GM12892 (cell line): ENCODE data around the gene GNAI3.

Source experiments
- DNase-seq: peaks from one replicate; pipeline ENCODE4 v3.0.0; 2011; ENCODE audit not compliant: insufficient read length
- FAIRE-seq: peaks from 2 replicates; lab custom pipeline; 2011; peaks lifted over from hg19 to GRCh38; lab: Jason Lieb, UNC
- POLR2A ChIP-seq: IDR thresholded peaks from 2 replicates; pipeline ENCODE4 v1.6.1; 2011; ENCODE audit warnings: low read depth, low read length, control low read depth
- POLR2AphosphoS5 ChIP-seq: IDR thresholded peaks from 2 replicates; pipeline ENCODE4 v1.6.1; 2011; ENCODE audit warnings: low read depth, low read length, control low read depth
- TAF1 ChIP-seq: IDR thresholded peaks from 2 replicates; pipeline ENCODE4 v1.6.1; 2011; ENCODE audit warnings: low read depth, mild to moderate bottlenecking, control low read depth, low read length, borderline replicate concordance

GNAI3 gene

DNA sequence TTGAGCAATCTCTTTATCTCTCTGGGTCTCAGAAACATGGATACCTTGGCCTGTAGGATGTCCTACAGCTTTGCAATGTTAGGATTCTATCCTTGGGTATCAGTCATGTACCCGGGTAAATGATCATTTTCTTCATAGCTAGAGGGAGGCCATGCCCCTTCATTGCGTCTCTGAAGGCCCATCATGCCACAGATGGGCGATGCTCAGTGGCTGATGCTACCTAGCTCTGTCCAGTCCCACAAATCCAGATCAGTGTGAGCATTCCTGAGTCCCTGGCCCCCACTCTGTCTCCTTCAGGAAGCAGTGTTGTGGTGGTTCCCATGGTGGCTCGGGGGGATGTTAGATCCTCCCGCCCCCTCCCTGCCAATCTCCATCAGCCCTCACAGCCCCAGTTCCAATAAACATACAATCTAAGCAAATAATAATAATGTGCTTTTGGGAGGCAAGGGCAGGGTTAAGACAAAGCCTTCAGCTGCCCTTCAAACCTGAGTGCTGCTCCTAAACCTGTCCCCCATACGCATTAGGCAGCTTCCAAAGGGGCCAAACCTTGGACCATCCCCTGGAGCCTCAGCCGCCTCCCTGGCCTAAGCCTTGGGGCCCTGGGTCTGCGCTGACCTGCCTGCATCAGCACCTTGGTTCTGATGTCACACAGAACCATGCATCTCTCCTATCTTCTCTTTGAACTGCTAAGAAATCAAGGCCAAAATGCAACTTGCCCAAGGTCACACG, 9.4 kb upstream of the GNAI3 start:
- DNase-seq = no peak
- TF ChIP-seq TAF1 (no peak), POLR2AphosphoS5 (no peak), POLR2A (no peak)
- FAIRE-seq = no peak

DNA sequence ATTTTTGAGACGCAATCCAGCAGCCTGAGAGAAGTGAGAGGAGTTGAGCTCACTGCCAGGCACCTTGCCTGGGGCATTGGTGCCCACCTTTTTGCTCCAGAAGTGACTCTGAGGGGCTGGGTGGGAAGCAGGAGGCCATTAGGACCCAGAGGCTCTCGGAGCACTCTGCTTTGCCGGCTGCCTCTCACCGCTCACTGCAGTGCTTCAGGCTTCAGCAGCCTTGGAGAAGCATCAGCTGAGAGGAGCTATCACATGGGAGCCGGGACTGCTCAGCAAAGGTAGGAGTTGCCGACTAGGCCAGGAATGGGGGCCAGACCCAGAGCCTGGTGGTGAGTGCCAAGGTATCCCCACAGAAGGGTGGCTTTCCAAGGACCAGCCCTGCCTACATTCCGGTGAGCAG, 8.7 kb upstream of the GNAI3 start, which contains the start of gene GPR61:
GPR61 (plus strand) TSS at position 197 of the 400 bp plus-strand sequence. CDS start 3,151 bp downstream, outside the sequence.
- FAIRE-seq (no peak), DNase-seq (no peak)
- TF ChIP-seq TAF1 (no peak), POLR2A (no peak), POLR2AphosphoS5 (no peak)

GRCh38 chr1:109541102-109541501, 7.3 kb upstream of the GNAI3 start:
- DNase-seq (no peak), FAIRE-seq (no peak)
- TF ChIP-seq POLR2AphosphoS5 = no peak
- no peak for TF ChIP-seq TAF1
- no peak for TF ChIP-seq POLR2A

DNA sequence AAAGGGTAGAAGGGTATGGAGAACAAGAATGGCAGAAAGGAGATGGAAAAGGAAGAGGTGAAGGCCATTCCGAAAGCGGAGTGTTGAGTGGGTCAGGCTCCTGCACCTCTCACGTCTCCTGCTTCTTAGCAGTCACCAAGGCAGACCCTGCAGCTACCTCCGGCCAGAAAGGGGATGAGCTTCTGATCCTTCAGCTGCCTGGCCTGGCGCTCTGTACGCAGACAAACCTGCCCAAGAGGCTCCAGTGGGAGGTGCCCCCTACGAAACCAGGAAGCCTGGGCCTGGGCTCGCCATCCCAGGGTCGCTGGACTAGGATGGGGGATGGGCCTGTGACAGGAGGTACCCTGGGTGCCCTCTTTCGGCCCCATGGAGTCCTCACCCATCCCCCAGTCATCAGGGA, 5.8 kb upstream of the GNAI3 start:
- TF ChIP-seq POLR2AphosphoS5 = no peak
- TF ChIP-seq TAF1 = no peak
- no peak for TF ChIP-seq POLR2A
- DNase-seq (no peak), FAIRE-seq (no peak)

- DNase-seq = no peak
- TF ChIP-seq TAF1 = no peak
- no peak for TF ChIP-seq POLR2A
- TF ChIP-seq POLR2AphosphoS5 = no peak
- no peak for FAIRE-seq
Observed at GRCh38 chr1:109543283-109543987, 5.0 kb upstream of the GNAI3 start.

DNA sequence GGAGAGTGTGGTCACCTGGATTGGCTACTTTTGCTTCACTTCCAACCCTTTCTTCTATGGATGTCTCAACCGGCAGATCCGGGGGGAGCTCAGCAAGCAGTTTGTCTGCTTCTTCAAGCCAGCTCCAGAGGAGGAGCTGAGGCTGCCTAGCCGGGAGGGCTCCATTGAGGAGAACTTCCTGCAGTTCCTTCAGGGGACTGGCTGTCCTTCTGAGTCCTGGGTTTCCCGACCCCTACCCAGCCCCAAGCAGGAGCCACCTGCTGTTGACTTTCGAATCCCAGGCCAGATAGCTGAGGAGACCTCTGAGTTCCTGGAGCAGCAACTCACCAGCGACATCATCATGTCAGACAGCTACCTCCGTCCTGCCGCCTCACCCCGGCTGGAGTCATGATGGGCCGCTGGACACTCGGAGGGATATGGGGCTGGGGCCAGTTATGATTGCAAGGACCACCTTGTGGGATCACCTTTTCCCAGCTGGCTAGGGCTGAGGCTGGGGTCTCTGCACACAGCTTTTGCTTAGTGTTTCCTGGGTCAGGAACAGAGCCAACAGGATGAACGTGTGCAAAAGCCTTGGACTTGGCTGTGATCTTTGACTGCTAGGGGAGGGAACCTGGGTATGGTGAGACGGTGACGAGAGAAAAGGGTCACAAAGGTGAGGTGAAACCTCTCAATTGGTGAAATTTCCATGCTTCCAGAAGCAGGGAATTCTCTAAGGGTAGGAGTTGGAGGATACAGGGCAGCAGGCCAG, 4.3 kb upstream of the GNAI3 start:
- TF ChIP-seq POLR2A = no peak
- no peak for TF ChIP-seq TAF1
- TF ChIP-seq POLR2AphosphoS5 = no peak
- no peak for DNase-seq
- FAIRE-seq = no peak

GRCh38 chr1:109546311-109547109, 1.9 kb upstream of the GNAI3 start:
- peak; percentile 92 for FAIRE-seq
- DNase-seq = peak; percentile 77
- TF ChIP-seq POLR2AphosphoS5 (no peak), TAF1 (no peak), POLR2A (peak; percentile 6; the same call in 1 of the 2 replicates)

- FAIRE-seq (peak; percentile 58), DNase-seq (no peak)
- TF ChIP-seq POLR2AphosphoS5 (no peak), TAF1 (no peak), POLR2A (no peak)
Observed at GRCh38 chr1:109547463-109548320, 723 bp upstream of the GNAI3 start.

GRCh38 chr1:109556563-109556962, 8.1 kb downstream of the GNAI3 start:
- no peak for TF ChIP-seq POLR2AphosphoS5
- TF ChIP-seq POLR2A = no peak
- no peak for TF ChIP-seq TAF1
- no peak for FAIRE-seq
- no peak for DNase-seq

- TF ChIP-seq POLR2A (no peak), POLR2AphosphoS5 (no peak), TAF1 (no peak)
- FAIRE-seq (no peak), DNase-seq (no peak)
Observed at GRCh38 chr1:109557520-109557919, 9.1 kb downstream of the GNAI3 start.
